Middle frontal gyrus (tissue), 1 donor: Measurements from ENCODE around the gene PLPPR5.
"Not testable (repeated sequence)": the region's sequence is repeated elsewhere in the genome, so short reads cannot be mapped to it uniquely, and the experiment has no call there.

Experiments used
- DNase-seq: peaks from one replicate; pipeline ENCODE4 v3.0.0-alpha.2; 2015; ENCODE audit warnings: low spot score; ENCODE audit errors: extremely low spot score

PLPPR5 gene

DNA sequence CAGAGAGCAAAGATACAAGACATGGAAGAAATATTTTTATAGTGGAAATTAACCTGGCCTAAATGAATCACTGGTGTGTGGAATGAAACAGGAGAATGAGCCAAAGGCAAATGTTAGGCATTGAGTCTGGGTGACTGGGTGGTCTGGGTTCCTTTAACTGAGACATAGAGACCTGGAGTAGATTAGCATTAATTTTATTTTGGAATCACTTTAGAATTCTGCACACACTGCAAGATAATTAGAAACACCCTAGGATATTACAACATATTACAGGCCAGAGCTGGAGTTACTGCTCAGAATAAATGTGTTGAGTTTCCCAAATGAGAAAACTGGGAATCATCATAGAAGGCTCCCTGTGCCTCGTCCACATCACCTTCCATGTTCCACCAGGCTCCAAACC, 85.5 kb downstream of the PLPPR5 start:
- no peak for DNase-seq

DNA sequence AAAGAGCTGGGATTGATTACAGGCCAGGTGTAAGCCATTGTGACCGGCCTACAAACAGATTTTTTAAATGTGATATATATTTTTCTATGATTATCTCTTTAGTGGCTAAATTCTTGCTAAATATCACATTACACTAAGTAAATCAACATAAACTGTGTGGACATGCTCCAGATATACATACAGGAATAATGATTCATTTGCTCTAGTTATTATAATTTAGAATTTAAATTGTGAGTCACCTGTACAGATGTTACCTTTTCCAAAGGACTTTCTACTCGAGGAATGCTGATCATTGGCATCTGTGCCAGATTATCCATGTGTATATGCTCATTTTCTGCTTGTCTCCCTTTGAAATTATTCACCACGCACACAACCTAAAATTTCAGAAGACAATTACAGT, 90.1 kb downstream of the PLPPR5 start:
- no peak for DNase-seq

GRCh38 chr1:98910827-98911226, 93.8 kb downstream of the PLPPR5 start:
- no peak for DNase-seq

GRCh38 chr1:98908980-98909379, 95.7 kb downstream of the PLPPR5 start:
- DNase-seq: no peak

GRCh38 chr1:98906809-98907208, 97.9 kb downstream of the PLPPR5 start:
- no peak for DNase-seq

- no peak for DNase-seq
These were observed 98.3 kb downstream of the PLPPR5 start for GRCh38 chr1:98906361-98906760.

DNA sequence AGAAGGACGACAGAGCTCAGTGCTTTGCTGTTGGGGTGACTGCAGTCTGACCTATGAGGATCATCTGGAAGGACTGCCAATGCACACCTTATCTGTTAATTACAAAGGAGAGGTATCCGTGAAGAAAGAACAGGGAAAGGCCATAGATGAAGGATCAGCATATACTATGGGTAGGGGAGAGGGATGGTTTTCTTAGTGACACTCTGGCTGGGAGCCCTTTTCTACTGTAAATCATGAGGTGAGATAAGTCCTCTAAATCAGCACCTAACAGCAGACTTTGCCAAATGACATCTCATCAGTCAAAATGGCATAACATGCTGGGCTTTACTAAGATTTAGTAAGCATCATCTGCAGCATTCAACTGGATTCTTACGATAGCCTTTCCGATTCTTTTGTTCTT, 100.0 kb downstream of the PLPPR5 start:
- no peak for DNase-seq

DNA sequence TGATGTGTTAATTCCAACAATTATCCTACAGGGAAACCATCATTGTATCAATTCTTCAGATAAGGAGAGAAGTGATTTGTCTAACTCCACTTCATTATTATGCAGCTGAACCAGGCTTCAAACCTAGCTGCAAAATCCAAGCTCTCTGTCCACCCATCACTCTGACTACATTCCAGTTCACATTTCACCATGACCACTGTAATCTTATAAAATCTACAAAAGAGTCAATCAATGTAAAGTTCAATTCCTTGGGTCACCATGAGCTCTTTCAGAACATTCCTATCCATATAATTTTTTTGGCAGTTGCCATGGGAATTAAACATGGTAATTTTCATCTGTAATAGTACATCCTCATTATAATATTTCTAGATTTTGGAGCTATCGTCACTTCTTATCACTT, 100.9 kb downstream of the PLPPR5 start:
- DNase-seq: no peak

DNA sequence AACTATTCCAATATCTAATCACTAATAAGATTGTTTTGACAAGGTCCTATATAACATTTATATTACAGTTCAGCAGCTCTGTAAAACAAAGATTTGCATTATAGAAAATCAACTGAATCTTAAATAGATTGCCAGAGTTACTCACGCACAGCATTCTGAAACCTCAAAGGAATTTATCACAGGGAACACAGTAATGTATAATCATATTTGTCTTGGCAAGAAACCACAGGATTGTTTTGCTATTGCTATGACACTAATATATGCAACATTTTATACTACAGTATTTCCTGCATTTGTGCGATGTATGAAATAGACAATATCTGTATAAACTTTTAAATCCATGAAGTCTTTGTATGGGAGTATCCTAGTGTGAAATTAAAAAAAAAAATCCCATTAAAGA, 101.4 kb downstream of the PLPPR5 start:
- no peak for DNase-seq

DNA sequence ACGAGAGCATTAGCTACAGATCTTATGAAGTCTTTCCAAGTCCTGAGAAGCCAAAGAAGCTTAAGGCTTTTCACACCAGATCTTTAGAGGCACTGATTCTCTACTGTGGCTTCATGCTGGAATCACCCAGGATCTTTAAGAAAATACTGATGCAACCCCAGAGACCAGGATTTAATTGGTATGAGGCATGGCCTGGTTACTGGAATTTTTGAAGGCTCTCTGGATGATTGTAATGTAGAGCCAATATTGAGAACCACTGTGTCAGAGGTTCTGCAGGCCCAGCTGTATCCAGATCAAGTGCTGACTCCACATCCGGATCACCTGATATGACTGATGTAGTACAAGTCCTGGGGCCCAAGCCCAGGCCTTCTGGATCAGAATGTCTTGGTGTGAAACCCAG, 105.7 kb downstream of the PLPPR5 start:
- DNase-seq: no peak

GRCh38 chr1:98897479-98897878, 107.2 kb downstream of the PLPPR5 start:
- DNase-seq: no peak

DNA sequence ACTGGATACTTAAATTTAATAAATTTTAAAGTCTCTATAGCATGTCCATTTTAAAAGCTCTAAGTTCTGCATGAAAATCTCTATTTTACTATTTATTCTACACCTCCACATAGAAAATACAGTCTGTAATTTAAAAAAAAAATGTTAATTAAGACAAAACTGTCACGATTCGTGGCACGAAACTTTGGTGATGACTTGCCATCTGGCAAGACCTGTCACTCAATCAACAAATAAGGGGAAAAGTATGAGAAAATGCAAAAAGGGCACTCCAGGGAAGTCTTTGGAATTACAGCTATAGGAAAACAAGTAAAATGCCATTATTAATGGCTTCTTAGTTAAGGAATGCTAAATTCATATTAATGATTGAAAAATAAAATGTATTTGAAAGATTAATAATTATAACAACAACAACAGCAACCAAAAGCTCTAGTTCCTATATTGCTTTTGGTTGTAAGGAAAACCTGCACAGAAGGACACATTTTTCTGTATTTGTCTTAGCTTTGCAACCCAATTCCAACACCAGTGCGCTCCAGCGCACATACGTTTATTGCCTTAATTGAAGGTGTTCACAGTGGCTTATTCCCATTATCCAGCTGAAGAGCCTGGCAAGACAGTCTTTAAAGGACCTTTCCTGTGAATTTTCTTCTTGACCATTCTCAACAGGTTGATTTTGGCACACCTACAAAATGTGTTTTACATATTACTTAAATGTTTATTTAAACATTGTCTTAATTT, 107.8 kb downstream of the PLPPR5 start:
- DNase-seq: no peak

GRCh38 chr1:98893371-98893770, 111.3 kb downstream of the PLPPR5 start:
- DNase-seq: no peak

DNA sequence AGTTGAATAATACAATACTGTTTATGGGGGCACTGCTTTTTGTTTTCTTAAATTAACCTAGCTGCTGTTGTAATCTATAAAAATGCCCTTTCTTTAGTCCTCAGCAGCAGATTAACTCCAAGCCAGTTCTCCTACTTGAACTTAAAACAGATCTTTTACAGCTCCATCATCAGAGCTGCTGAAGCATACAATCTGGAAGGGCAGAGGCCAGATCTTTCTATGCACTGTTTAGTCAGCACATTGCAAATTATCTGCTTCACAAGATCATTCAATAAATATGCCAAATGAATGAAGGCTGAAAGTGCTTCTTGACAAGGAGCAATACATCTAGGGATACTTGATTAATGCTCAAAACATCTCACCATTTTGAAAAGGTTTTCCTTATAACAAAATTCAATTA, 115.8 kb downstream of the PLPPR5 start:
- DNase-seq: no peak

DNA sequence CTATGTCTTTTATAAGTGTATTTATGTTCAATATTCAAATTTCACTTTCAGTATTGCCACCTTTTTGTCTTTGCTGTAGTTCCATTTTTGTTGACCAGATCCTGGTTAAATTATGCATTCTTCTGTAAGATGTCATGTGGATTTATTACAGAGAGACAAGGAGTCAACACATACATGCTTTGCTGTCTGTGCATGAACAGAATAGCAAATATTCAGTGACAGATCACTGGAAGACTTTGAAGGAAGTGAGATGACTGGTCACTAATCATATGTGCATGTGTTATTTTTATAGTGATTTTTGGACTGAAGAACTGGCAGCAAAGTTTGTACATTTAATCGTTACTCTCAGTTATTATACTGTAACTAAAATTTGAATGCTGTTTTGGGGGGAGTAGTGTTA, 117.2 kb downstream of the PLPPR5 start:
- no peak for DNase-seq

GRCh38 chr1:98884864-98885263, 119.8 kb downstream of the PLPPR5 start:
- no peak for DNase-seq

DNA sequence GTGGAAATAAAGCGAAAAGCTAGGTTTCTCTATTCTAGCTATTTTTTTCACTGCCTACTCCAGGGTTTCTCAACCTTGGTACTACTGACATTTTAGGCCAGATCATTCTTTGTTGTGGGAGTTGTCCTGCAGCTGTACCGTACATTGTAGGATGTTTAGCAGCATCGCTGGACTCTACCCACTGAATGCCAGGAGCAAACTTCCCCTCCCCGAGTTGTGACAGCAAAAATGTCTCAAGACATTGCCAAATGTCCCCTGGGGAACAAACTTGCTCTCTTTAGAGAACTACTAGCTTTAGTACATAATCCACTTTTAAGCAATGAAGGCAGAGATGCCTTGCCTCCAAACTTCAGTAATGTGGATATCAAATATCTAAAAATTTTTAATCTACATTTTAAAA, 122.8 kb downstream of the PLPPR5 start:
- DNase-seq: no peak

DNA sequence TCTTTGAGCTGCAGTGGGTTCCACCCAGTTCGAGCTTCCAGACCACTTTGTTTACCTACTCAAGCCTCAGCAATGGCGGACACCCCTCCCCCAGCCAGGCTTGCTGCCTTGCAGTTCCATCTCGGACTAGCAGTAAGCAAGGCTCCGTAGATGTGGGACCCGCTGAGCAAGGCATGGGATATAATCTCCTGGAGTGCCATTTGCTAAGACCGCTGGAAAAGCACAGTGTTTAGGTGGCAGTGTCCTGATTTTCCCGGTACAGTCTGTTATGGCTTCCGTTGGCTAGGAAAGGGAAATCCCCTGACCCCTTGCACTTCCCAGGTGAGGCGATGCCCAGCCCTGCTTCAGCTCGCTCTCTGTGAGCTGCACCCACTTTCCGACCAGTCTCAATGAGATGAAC, 123.4 kb downstream of the PLPPR5 start:
- not testable (repeated sequence) for DNase-seq

DNA sequence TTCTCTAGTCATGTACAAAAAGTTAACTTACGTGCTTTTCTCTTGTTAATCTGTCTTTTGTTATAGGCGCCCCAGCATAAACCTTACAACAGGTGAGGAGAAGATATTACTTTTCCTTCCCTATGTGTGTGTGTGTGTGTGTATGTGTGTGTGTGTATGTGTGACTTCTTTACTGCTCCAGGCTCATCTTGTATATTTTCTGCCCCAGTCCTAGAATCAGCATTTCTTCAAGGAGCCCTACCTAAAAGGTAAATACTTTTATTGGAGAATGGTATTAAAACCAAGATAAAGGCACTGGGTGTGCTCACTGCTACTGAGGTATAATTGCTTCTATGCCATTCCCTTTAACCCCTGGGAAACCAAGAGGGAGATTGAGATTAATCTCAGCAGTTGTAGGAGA, 129.8 kb downstream of the PLPPR5 start:
- no peak for DNase-seq

- no peak for DNase-seq
These were observed 133.4 kb downstream of the PLPPR5 start for GRCh38 chr1:98870959-98871903.

DNA sequence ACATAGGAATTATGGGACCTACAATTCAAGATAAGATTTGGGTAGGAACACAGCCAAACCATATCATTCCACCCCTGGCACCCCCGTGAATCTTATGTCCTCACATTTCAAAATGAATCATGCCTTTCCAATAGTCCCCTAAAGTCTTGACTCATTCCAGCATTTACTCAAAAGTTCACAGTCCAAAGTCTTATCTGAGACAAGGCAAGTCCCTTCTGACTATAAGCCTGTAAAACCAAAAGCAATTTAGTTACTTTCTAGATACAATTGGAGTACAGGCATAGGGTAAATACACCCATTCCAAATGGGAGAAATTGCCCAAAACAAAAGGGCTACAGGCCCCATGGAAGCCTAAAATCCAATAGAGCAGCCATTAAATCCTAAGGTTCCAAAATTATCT, 138.9 kb downstream of the PLPPR5 start:
- DNase-seq: no peak

- no peak for DNase-seq
These were observed 144.3 kb downstream of the PLPPR5 start for GRCh38 chr1:98860329-98860728.

GRCh38 chr1:98854137-98854536, 150.5 kb downstream of the PLPPR5 start:
- DNase-seq: no peak
